Measurements from ENCODE around the gene POLR2H.

- TF ChIP-seq CTCF (IDR thresholded peaks at IDR 0.05; ENCODE audit: borderline replicate concordance, extremely low read depth, low read length, poor library complexity, severe bottlenecking): no peak
- TF ChIP-seq EZH2 (IDR thresholded peaks at IDR 0.05; ENCODE audit: borderline replicate concordance, low read depth, low read length, severe bottlenecking): no peak
Observed at GRCh38 chr3:184361932-184362667, 590 bp downstream of the POLR2H start.

All from DND-41 (cell line).